Testis (tissue), 2 donors: Measurements from ENCODE around the gene NR1I2.

Source experiments
- POLR2A ChIP-seq: fragments of 450-650 bp; IDR thresholded peaks from one replicate; pipeline ENCODE4 v1.6.1; 2017; ENCODE audit warnings: antibody characterized with exemption, mild to moderate bottlenecking, moderate library complexity
- TF ChIP-seq, protein P1 (sequence below), 3 experiments: fragments of 450-650 bp in 2 of 3; fragments of 200-600 bp in 1 of 3; sonication (generic) in 1 of 3; IDR thresholded peaks; one replicate each; pipeline ENCODE4 v1.5.1; 2016 to 2019; ENCODE audit warnings: antibody characterized with exemption in 3 of 3, mild to moderate bottlenecking in 2 of 3, moderate library complexity in 1 of 3

DNA sequence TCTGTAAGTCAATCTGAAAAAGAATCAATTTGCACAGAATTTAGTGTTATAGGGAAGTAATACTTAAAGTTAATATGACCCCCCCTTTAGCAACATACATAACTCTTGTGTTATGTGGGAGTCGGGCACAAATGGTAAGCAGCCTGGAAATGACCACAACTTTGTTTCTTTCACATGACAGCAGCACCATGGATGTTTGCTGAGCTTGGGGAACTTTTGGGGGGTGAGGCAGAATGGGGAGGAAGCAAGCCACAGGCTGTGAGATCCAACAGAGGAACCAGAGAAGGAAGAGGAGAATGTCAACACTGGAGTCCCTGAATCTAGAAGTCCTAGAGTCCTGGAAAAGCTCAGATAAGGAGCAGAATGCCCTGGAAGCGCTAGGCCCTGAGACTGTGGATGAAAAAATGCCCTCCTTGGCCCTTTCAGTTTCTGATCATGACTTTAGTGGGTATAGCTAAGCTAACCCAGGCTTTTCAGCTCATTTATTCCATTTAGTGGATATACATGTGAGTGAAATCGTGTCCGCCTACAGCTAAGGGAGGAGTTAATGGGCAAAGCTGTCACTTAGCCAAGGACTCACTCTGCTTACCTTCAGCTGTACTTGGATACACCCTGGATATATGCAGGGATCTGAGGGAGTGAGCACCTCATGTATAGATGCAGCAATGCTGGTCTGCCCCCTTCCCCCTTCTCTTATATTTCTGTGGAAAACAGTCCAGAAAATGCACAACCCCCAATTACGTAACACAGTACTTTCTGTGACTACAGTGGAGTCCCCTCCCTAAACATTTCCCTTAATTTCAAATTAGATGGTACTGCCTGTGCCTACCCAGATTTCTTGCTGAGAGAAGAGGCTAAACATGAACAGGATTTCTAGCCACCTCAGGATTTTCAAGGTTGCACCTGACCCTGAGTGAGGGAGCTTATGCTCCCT lies 40.0 kb upstream of the NR1I2 start:
- TF ChIP-seq, protein P1, sequence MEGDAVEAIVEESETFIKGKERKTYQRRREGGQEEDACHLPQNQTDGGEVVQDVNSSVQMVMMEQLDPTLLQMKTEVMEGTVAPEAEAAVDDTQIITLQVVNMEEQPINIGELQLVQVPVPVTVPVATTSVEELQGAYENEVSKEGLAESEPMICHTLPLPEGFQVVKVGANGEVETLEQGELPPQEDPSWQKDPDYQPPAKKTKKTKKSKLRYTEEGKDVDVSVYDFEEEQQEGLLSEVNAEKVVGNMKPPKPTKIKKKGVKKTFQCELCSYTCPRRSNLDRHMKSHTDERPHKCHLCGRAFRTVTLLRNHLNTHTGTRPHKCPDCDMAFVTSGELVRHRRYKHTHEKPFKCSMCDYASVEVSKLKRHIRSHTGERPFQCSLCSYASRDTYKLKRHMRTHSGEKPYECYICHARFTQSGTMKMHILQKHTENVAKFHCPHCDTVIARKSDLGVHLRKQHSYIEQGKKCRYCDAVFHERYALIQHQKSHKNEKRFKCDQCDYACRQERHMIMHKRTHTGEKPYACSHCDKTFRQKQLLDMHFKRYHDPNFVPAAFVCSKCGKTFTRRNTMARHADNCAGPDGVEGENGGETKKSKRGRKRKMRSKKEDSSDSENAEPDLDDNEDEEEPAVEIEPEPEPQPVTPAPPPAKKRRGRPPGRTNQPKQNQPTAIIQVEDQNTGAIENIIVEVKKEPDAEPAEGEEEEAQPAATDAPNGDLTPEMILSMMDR (IDR thresholded peaks at IDR 0.05), result no peak
- no peak for TF ChIP-seq POLR2A
